ENCODE results near the gene ZNF554.

GRCh38 chr19:2877398-2878331 is 58.0 kb downstream of the ZNF554 start:
- TF ChIP-seq CTCF (IDR thresholded peaks at IDR 0.05) (no peak), POLR2A (IDR thresholded peaks at IDR 0.05) (no peak)

All from esophagus squamous epithelium (tissue), 4 donors.